ENCODE data around the gene LCT. TPM values are rescaled to one million over a fixed set of nuclear protein-coding genes. Genes with fewer than 3 reads are reported as not detected.
A peak's percentile ranks its signal among the peaks of the same experiment; 100 is the strongest.

LCT gene
- total and polyA plus RNA-seq, 2 of the 4 experiments (the other 2 are of a cell fraction): under 0.01 TPM; not detected in 1

- H3K9ac ChIP-seq (ENCODE audit: low read depth, low read length): no peak overlapping the region
- H3K4ac ChIP-seq (ENCODE audit: low read depth, low read length): no peak overlapping the region
- H3K14ac ChIP-seq (replicated peaks; ENCODE audit: low read depth, low read length): no peak overlapping the region
- DNase-seq: no peak
- H4K20me1 ChIP-seq (ENCODE audit: insufficient read depth, low read length): peaks cover 3% of the 10 kb centered on the region; the same call in 1 of the 2 replicates
- H3K23ac ChIP-seq (ENCODE audit: low read depth, low read length): no peak overlapping the region
- no peak overlapping the region for H3K27ac ChIP-seq (ENCODE audit: insufficient read depth, low read length)
- POLR2A ChIA-PET (ENCODE audit: unreplicated experiment): no interaction called here
- H4K91ac ChIP-seq (ENCODE audit: insufficient read depth, low read depth, low read length): no peak overlapping the region
- H3K18ac ChIP-seq (ENCODE audit: low read depth, low read length): no peak overlapping the region
- no peak overlapping the region for H2BK20ac ChIP-seq (ENCODE audit: low read depth, low read length)
- no TSS peak for BruUV-seq (replicated peaks)
- H3K4me2 ChIP-seq (ENCODE audit: low read depth, low read length): no peak overlapping the region
- H4K5ac ChIP-seq (ENCODE audit: low read depth, low read length): no peak overlapping the region
- in situ Hi-C loops (cut with MboI; ENCODE audit: low sequenced_read_pairs): no loop called here
- no peak overlapping the region for H3K56ac ChIP-seq (ENCODE audit: extremely low read depth, insufficient read depth, low read length)
- no peak overlapping the region for H2AK5ac ChIP-seq (ENCODE audit: low read depth, low read length)
- H3K4me3 ChIP-seq (ENCODE audit: insufficient read depth, low read depth, low read length): no peak overlapping the region
- H3K4me1 ChIP-seq (ENCODE audit: control insufficient read depth, insufficient read depth, low read length): peaks cover 7% of the 10 kb centered on the region
- dilution Hi-C loops (cut with HindIII; ENCODE audit: low sequenced_read_pairs, unreplicated experiment): no loop called here
- H3K36me3 ChIP-seq (ENCODE audit: control insufficient read depth, insufficient read depth, low read length): peaks cover 29% of the 10 kb centered on the region
- no peak overlapping the region for H2BK120ac ChIP-seq (ENCODE audit: low read depth, low read length)
- ATAC-seq (ENCODE audit: low read depth): no peak
- no peak overlapping the region for H2AFZ ChIP-seq (replicated peaks; ENCODE audit: low read length, poor library complexity)
- CTCF ChIA-PET: interaction anchor here (0.6 to 2.0 kb wide), 2 partner anchors 13 to 127 kb away, joined by 3 to 5 read pairs; no protein-coding TSS in a partner anchor
- H4K8ac ChIP-seq (ENCODE audit: low read depth in 2 of 2, low read length in 2 of 2): no peak overlapping the region
- WGBS, 2 experiments (ENCODE audit: extremely low coverage in 2 of 2, insufficient read length in 1 of 2): no CpG with 5 or more reads among the region's 2 CpGs
- H2BK5ac ChIP-seq (ENCODE audit: low read depth, low read length, poor library complexity, severe bottlenecking): no peak overlapping the region
- H3K27me3 ChIP-seq (ENCODE audit: control insufficient read depth, insufficient read depth, low read length): no peaks in the 10 kb centered on the region
- peaks cover 2% of the 10 kb centered on the region; the same call in 1 of the 2 replicates for H3K9me3 ChIP-seq (ENCODE audit: control insufficient read depth, insufficient read depth, low read length)
- no peak for TF ChIP-seq ELK1 (IDR thresholded peaks at IDR 0.05; ENCODE audit: borderline replicate concordance, low read depth, low read length)
- no peak for TF ChIP-seq RCOR1 (IDR thresholded peaks at IDR 0.05; ENCODE audit: insufficient replicate concordance, low read length)
- no peak for TF ChIP-seq CTCF (conservative IDR thresholded peaks at IDR 0.05; ENCODE audit: low read depth, low read length)
- TF ChIP-seq CEBPB (IDR thresholded peaks at IDR 0.05; ENCODE audit: low read depth, low read length): peak; percentile 66
- no peak for TF ChIP-seq SMC3 (IDR thresholded peaks at IDR 0.05; ENCODE audit: low read depth, low read length)
- H3K9me1 ChIP-seq (ENCODE audit: insufficient read depth, low read length): peaks cover 5% of the 10 kb centered on the region; the same call in 1 of the 2 replicates
- intact Hi-C loops (cut with micrococcal nuclease): no loop called here
- H3K79me1 ChIP-seq (ENCODE audit: low read depth in 1 of 2, low read length in 2 of 2): peaks cover 2 to 18% of the 10 kb centered on the region in 2 experiments; a peak in 2 of 4 replicates
- no peak overlapping the region for H2AK9ac ChIP-seq (replicated peaks; ENCODE audit: low read depth, low read length, poor library complexity)
- no peak overlapping the region for H2BK15ac ChIP-seq (ENCODE audit: low read depth, low read length)
Observed at GRCh38 chr2:135785032-135785431, 52.0 kb downstream of the LCT start.

Data from IMR-90 (cell line).